Suprapubic skin (tissue), 3 donors: Measurements from ENCODE around the gene SBNO2.

Experiments used
- POLR2A ChIP-seq, 2 donors: fragments of 450-650 bp; IDR thresholded peaks; one replicate each; pipeline ENCODE4 v1.6.1; 2017; ENCODE audit warnings: antibody characterized with exemption in 2 of 2, mild to moderate bottlenecking in 2 of 2, moderate library complexity in 2 of 2
- TF ChIP-seq, protein P1 (sequence below), 2 donors: fragments of 200-600 bp in 1 of 2; fragments of 450-650 bp in 1 of 2; sonication (generic) in 1 of 2; IDR thresholded peaks; one replicate each; pipeline ENCODE4 v1.5.1; 2016 to 2019; ENCODE audit warnings: antibody characterized with exemption in 2 of 2, mild to moderate bottlenecking in 1 of 2, moderate library complexity in 1 of 2

DNA sequence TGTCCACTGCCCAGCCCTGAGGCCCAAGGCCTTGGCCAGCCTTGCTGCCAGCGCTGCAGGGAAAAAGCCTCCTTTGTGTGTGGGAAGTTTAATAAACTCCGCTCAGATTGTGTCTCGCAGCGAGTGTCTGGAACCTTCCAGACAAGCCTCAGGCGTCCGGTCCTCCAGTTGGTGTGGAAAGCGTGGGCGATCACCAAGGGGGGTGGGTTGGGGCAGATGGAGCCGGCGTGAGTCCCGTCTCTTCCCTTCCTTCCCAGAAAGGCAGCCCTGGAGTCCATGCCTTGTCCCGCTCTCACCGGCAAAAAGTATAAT is 36.1 kb upstream of the SBNO2 start:
- TF ChIP-seq, protein P1, sequence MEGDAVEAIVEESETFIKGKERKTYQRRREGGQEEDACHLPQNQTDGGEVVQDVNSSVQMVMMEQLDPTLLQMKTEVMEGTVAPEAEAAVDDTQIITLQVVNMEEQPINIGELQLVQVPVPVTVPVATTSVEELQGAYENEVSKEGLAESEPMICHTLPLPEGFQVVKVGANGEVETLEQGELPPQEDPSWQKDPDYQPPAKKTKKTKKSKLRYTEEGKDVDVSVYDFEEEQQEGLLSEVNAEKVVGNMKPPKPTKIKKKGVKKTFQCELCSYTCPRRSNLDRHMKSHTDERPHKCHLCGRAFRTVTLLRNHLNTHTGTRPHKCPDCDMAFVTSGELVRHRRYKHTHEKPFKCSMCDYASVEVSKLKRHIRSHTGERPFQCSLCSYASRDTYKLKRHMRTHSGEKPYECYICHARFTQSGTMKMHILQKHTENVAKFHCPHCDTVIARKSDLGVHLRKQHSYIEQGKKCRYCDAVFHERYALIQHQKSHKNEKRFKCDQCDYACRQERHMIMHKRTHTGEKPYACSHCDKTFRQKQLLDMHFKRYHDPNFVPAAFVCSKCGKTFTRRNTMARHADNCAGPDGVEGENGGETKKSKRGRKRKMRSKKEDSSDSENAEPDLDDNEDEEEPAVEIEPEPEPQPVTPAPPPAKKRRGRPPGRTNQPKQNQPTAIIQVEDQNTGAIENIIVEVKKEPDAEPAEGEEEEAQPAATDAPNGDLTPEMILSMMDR (IDR thresholded peaks at IDR 0.05) = no peak
- TF ChIP-seq POLR2A (IDR thresholded peaks at IDR 0.05) = no peak
